Stimulated activated effector memory CD8-positive, alpha-beta T cell treated with anti-CD3 and anti-CD28 coated beads, Interleukin-12 subunit alpha, Interleukin-12 subunit beta, amount 100 ng/mL, for 72 hours (primary cell): Measurements from ENCODE around the gene MAZ.

ENCODE experiments used
- ATAC-seq: fragments of 150-1000 bp; cut with Tn5 transposase; 2 replicates; pipeline ENCODE4 v1.10.0; 2021
- DNase-seq, 2 donors: peaks; one replicate each; pipeline ENCODE4 v3.0.0; 2021 to 2022; ENCODE audit warnings: low spot score in 2 of 2
- H3K27ac Mint-ChIP-seq: one replicate; pipeline ENCODE4 v1.8.0; 2022; ENCODE audit warnings: mild to moderate bottlenecking, mixed read lengths
- H3K36me3 Mint-ChIP-seq: one replicate; pipeline ENCODE4 v1.8.0; 2022; ENCODE audit warnings: mild to moderate bottlenecking, mixed read lengths
- H3K4me1 Mint-ChIP-seq: one replicate; pipeline ENCODE4 v1.8.0; 2022; ENCODE audit warnings: mixed read lengths
- H3K4me3 Mint-ChIP-seq: one replicate; pipeline ENCODE4 v1.8.0; 2022; ENCODE audit warnings: mild to moderate bottlenecking, mixed read lengths
- H3K9me3 Mint-ChIP-seq: one replicate; pipeline ENCODE4 v1.8.0; 2022; ENCODE audit warnings: mixed read lengths

Gene MAZ

GRCh38 chr16:29844575-29845331 is 38.4 kb downstream of the MAZ start:
- DNase-seq (no peak), ATAC-seq (no peak)
- Mint-ChIP-seq H3K9me3 (no peaks in the 10 kb centered on the region), H3K36me3 (peaks cover 94% of the 10 kb centered on the region), H3K4me3 (no peak overlapping the region), H3K4me1 (peaks cover 10% of the 10 kb centered on the region), H3K27ac (peak overlapping the region; percentile 63)

DNA sequence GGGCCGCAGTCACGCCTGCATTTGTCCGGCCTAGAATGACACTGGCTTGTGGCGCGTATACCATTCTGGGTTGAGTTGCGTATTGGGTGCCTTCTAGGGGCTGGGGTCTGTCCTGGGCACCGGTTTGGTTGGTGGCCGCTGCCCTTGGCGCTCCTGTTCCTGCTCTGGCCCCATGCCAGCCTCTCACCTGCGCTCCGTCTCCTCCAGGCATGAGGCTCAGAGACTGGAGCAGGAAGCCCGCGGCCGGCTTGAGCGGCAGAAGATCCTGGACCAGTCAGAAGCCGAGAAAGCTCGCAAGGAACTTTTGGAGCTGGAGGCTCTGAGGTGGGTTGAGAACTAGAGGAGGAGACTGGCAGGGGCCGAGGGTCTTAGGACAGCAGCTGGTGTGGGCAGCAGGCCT is 39.3 kb downstream of the MAZ start:
- peak overlapping the region; percentile 63 for H3K27ac Mint-ChIP-seq
- no peak overlapping the region for H3K4me3 Mint-ChIP-seq
- no peak for DNase-seq
- ATAC-seq = no peak
- H3K9me3 Mint-ChIP-seq = no peaks in the 10 kb centered on the region
- peaks cover 87% of the 10 kb centered on the region for H3K36me3 Mint-ChIP-seq
- H3K4me1 Mint-ChIP-seq = peaks cover 10% of the 10 kb centered on the region

- H3K4me3 Mint-ChIP-seq = no peak overlapping the region
- peaks cover 58% of the 10 kb centered on the region for H3K36me3 Mint-ChIP-seq
- DNase-seq = peak; percentile 81 to 88
- peak; percentile 93 for ATAC-seq
- no peak overlapping the region for H3K27ac Mint-ChIP-seq
- peaks cover 10% of the 10 kb centered on the region for H3K4me1 Mint-ChIP-seq
- H3K9me3 Mint-ChIP-seq = no peaks in the 10 kb centered on the region
These were observed 42.3 kb downstream of the MAZ start for GRCh38 chr16:29848420-29849297.

DNA sequence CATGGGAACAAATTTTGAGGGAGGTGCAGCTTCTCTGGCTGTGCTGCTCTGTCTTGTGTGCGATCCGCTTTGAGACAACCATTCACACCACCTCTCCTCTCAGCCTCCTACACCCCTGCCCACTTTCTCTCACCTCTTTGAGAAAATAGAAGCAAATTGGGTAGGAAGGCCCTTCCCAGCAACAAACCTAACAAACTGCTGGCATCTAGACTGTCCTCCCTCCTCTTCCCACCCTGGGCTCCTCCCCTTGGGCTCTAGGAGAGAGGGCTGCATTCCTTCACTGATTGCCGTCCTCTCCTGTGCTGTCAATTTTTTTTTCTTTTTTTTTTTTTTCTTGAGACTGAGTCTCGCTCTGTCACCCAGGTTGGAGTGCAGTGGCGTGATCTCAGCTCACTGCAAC is 43.2 kb downstream of the MAZ start:
- ATAC-seq (no peak), DNase-seq (no peak)
- H3K9me3 Mint-ChIP-seq = no peaks in the 10 kb centered on the region
- peaks cover 49% of the 10 kb centered on the region for H3K36me3 Mint-ChIP-seq
- no peak overlapping the region for H3K4me3 Mint-ChIP-seq
- H3K27ac Mint-ChIP-seq = no peak overlapping the region
- peaks cover 10% of the 10 kb centered on the region for H3K4me1 Mint-ChIP-seq

GRCh38 chr16:29850998-29851397 is 44.7 kb downstream of the MAZ start:
- H3K36me3 Mint-ChIP-seq = peaks cover 34% of the 10 kb centered on the region
- DNase-seq = no peak

DNA sequence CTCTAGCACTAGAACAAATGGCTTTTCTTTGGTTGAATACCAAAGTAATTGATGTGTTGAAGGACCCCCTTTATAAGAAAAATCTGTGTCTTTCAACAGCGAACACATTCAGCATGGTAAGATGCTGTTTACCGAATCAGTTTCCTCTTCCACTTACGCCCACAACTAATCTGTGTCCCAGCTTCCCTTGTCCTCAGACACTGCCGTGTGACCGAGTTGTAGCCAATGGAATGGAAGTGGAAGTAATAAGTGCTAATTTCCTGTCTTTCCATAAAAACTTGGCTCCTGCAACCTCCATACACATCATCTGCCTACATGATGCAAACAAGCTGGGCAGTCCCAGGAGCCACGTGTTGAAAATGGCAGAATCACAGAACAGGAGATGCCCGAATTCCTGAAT is 46.3 kb downstream of the MAZ start:
- Mint-ChIP-seq H3K4me3 (no peak overlapping the region), H3K27ac (no peak overlapping the region), H3K9me3 (no peaks in the 10 kb centered on the region), H3K4me1 (peaks cover 5% of the 10 kb centered on the region), H3K36me3 (peaks cover 23% of the 10 kb centered on the region)
- DNase-seq = no peak
- no peak for ATAC-seq

More at GRCh38 chr16:29850998-29851397, 44.7 kb downstream of the MAZ start:
- no peak for ATAC-seq
- peaks cover 10% of the 10 kb centered on the region for H3K4me1 Mint-ChIP-seq
- H3K9me3 Mint-ChIP-seq = no peaks in the 10 kb centered on the region
- no peak overlapping the region for H3K4me3 Mint-ChIP-seq
- no peak overlapping the region for H3K27ac Mint-ChIP-seq

GRCh38 chr16:29854520-29855100 is 48.3 kb downstream of the MAZ start:
- DNase-seq (no peak), ATAC-seq (no peak)
- peaks cover 23% of the 10 kb centered on the region for H3K36me3 Mint-ChIP-seq
- no peak overlapping the region for H3K4me3 Mint-ChIP-seq
- peak overlapping the region; percentile 48 for H3K27ac Mint-ChIP-seq
- peaks cover 8% of the 10 kb centered on the region for H3K4me1 Mint-ChIP-seq
- no peaks in the 10 kb centered on the region for H3K9me3 Mint-ChIP-seq

DNA sequence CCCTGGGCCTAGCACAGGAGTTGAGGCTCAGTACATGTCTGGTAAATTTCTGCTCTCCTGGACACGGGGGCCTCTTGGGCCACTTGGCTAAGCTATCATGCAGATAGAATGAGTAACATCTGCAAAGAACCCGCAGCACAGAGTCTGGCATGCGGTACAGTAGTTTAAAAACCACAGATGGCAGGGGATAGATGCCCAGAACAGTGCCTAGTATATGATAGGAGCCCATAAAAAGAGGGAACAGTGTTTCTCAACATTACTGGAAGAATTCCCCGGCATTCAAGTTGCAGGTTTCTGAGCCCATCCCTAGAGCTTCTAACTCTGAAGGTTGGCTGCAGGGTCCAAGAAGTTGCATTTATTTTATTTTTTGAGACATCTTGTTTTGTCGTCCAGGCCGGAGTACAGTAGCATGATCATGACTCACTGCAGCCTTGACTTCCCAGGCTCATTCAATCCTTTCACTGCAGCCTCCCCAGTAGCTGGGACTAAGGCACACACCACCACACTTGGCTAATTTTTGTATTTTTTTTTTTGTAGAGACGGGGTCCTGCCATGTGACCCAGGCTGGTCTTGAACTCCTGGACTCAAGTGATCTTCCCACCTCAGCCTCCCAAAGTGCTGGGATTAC is 50.9 kb downstream of the MAZ start:
- no peak overlapping the region for H3K4me3 Mint-ChIP-seq
- DNase-seq = no peak
- no peak for ATAC-seq
- H3K9me3 Mint-ChIP-seq = no peaks in the 10 kb centered on the region
- H3K27ac Mint-ChIP-seq = no peak overlapping the region
- H3K4me1 Mint-ChIP-seq = peaks cover 25% of the 10 kb centered on the region
- peaks cover 40% of the 10 kb centered on the region for H3K36me3 Mint-ChIP-seq

- Mint-ChIP-seq H3K4me3 (no peak overlapping the region), H3K27ac (peak overlapping the region; percentile 54), H3K36me3 (peaks cover 44% of the 10 kb centered on the region), H3K4me1 (peaks cover 28% of the 10 kb centered on the region), H3K9me3 (no peaks in the 10 kb centered on the region)
- ATAC-seq = no peak
- no peak for DNase-seq
These were observed 52.0 kb downstream of the MAZ start for GRCh38 chr16:29858149-29858849.

DNA sequence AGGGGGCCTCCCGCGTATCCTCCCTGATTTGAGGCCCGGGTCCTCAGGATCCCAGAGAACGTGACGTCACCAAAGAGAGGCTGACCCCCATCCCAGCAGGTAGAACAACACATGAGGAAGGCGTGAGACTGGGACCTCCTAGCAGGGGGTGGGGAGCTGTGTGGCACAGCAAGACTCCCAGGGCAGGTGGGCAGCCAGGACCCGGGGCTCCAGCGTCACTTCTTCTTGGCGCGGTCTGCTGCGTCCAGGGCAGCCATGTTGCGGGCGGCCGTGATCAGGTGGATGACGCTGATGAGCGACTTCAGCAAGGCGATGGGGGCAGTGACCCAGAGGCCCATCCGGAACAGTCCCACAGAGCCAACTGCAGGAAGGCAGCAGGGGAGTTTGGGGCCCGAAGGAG is 52.6 kb downstream of the MAZ start:
- H3K36me3 Mint-ChIP-seq = peaks cover 44% of the 10 kb centered on the region
- DNase-seq = no peak
- H3K27ac Mint-ChIP-seq = no peak overlapping the region
- no peaks in the 10 kb centered on the region for H3K9me3 Mint-ChIP-seq
- no peak for ATAC-seq
- H3K4me1 Mint-ChIP-seq = peaks cover 28% of the 10 kb centered on the region
- no peak overlapping the region for H3K4me3 Mint-ChIP-seq

- DNase-seq = no peak
- peaks cover 28% of the 10 kb centered on the region for H3K4me1 Mint-ChIP-seq
- ATAC-seq = no peak
- peaks cover 44% of the 10 kb centered on the region for H3K36me3 Mint-ChIP-seq
- no peak overlapping the region for H3K27ac Mint-ChIP-seq
- H3K4me3 Mint-ChIP-seq = no peak overlapping the region
- no peaks in the 10 kb centered on the region for H3K9me3 Mint-ChIP-seq
These were observed 53.9 kb downstream of the MAZ start for GRCh38 chr16:29860218-29860617.
